Measurements from ENCODE around the gene TNC. TPM values are rescaled to one million over a fixed set of nuclear protein-coding genes. Genes with fewer than 3 reads are reported as not detected.

The TNC gene
- total and polyA plus RNA-seq, 10 of the 15 experiments (the other 5 are each of a cell fraction or from before 2014, with no cell fraction given), result 0.05 to 4.2 (median 0.14) TPM

GRCh38 chr9:115046199-115046598 is 71.8 kb downstream of the TNC start:
- H3K27ac ChIP-seq (ENCODE audit: control insufficient read depth, insufficient read depth), result no peak overlapping the region
- TF ChIP-seq SMC3 (IDR thresholded peaks at IDR 0.05; ENCODE audit: borderline replicate concordance, low read length) (no peak), KAT2A (conservative IDR thresholded peaks at IDR 0.05; ENCODE audit: control insufficient read depth, low read depth, low read length) (no peak), POU2F2 (IDR thresholded peaks at IDR 0.05; ENCODE audit: borderline replicate concordance, low read depth, low read length) (no peak), ETV6 (conservative IDR thresholded peaks at IDR 0.05 in 1 of 2, IDR thresholded peaks at IDR 0.05 in 1 of 2; ENCODE audit: borderline replicate concordance in 1 of 2, low read depth in 1 of 2) (no peak), CHD4 (IDR thresholded peaks at IDR 0.05) (no peak), RELA (IDR thresholded peaks at IDR 0.05; ENCODE audit: borderline replicate concordance, partially characterized antibody) (no peak), CBX3 (IDR thresholded peaks at IDR 0.05; ENCODE audit: borderline replicate concordance, low read depth) (no peak), RAD51 (IDR thresholded peaks at IDR 0.05) (no peak), BACH1 (IDR thresholded peaks at IDR 0.05; ENCODE audit: borderline replicate concordance) (no peak), ELK1 (IDR thresholded peaks at IDR 0.05; ENCODE audit: low read depth, low read length) (no peak), HDAC2 (IDR thresholded peaks at IDR 0.05) (no peak), NR2C2 (IDR thresholded peaks at IDR 0.05; ENCODE audit: borderline replicate concordance, control insufficient read depth, insufficient read length, low read depth) (no peak), BCL3 (IDR thresholded peaks at IDR 0.05; ENCODE audit: borderline replicate concordance, insufficient read depth, low read depth, low read length, poor library complexity, severe bottlenecking) (no peak), CBX5 (IDR thresholded peaks at IDR 0.05; ENCODE audit: low read depth) (no peak)
- DNase-seq (ENCODE audit: low read depth, low spot score) (no peak), FAIRE-seq (no peak), ATAC-seq (no peak)
- POLR2A ChIA-PET, result interaction anchor here (0.6 kb wide), 1 partner anchor 25 kb away, joined by 3 read pairs; no protein-coding TSS in a partner anchor
- H3K27me3 ChIP-seq (replicated peaks in 1 of 2; ENCODE audit: control insufficient read depth in 2 of 2, insufficient read depth in 2 of 2, low read length in 1 of 2), result peaks cover 0 to 2% of the 10 kb centered on the region in 2 experiments; a peak in 2 of 4 replicates
- BruUV-seq (replicated peaks), result no TSS peak
- no peak overlapping the region for H3K4me3 ChIP-seq
- H2AFZ ChIP-seq (ENCODE audit: control insufficient read depth, low read depth, low read length), result no peak overlapping the region
- WGBS (ENCODE audit: insufficient coverage, insufficient replicate concordance, low lambda C conversion rate, missing lambda C conversion rate), result 50% methylated on average over 6 of the region's 6 CpGs
- H3K9me3 ChIP-seq (replicated peaks; ENCODE audit: control insufficient read depth, insufficient read depth, low read length), result no peaks in the 10 kb centered on the region
- RAD21 ChIA-PET (ENCODE audit: unreplicated experiment), result no interaction called here
- SMC1A ChIA-PET (ENCODE audit: uncharacterized antibody, unreplicated experiment), result no interaction called here
- in situ Hi-C loops (cut with MboI), result no loop called here
- peaks cover 3% of the 10 kb centered on the region; the same call in 1 of the 2 replicates for H3K4me1 ChIP-seq (ENCODE audit: control insufficient read depth, insufficient read depth, low read length)
- no peaks in the 10 kb centered on the region for H3K79me2 ChIP-seq (ENCODE audit: control insufficient read depth, insufficient read depth, low read length)
- no peaks in the 10 kb centered on the region for H3K36me3 ChIP-seq (ENCODE audit: control insufficient read depth in 2 of 2, insufficient read depth in 2 of 2, low read length in 1 of 2)
- intact Hi-C loops (cut with micrococcal nuclease; ENCODE audit: unreplicated experiment), result no loop called here
- no peaks in the 10 kb centered on the region for H4K20me1 ChIP-seq (ENCODE audit: control insufficient read depth, insufficient read depth)
- CTCF ChIA-PET, result no interaction called here
- H3K9ac ChIP-seq (ENCODE audit: control insufficient read depth, insufficient read depth, low read length), result no peak overlapping the region
- no peak overlapping the region for H3K4me2 ChIP-seq (ENCODE audit: control insufficient read depth, insufficient read depth)
